Spleen (tissue), 13 donors: Measurements from ENCODE around the gene LYPLA2. TPM values are rescaled to one million over a fixed set of nuclear protein-coding genes. Genes with fewer than 3 reads are reported as not detected.
A peak's percentile ranks its signal among the peaks of the same experiment; 100 is the strongest.

Experiments used
- DNase-seq: peaks from one replicate; pipeline ENCODE4 v3.0.0-alpha.2; 2020
- H3K27ac ChIP-seq, 8 donors: fragments of 200-600 bp; sonication (generic) in 7 of 8; 1 replicate in 4 of 8; 2 replicates in 4 of 8; pipeline versions ENCODE4 v1.5.0 to v1.8.0; 2016 to 2021; ENCODE audit warnings: inconsistent platforms in 4 of 8, mild to moderate bottlenecking in 4 of 8, moderate library complexity in 1 of 8
- H3K27me3 ChIP-seq, 7 donors: fragments of 200-600 bp; sonication (generic) in 6 of 7; replicated peaks in 1 of 7; 1 replicate in 4 of 7; 2 replicates in 3 of 7; pipeline versions ENCODE4 v1.5.0 to v1.8.0; 2016 to 2021; ENCODE audit warnings: inconsistent platforms in 3 of 7, mild to moderate bottlenecking in 1 of 7
- H3K36me3 ChIP-seq, 6 donors: fragments of 200-600 bp; sonication (generic) in 5 of 6; 1 replicate in 4 of 6; 2 replicates in 2 of 6; pipeline versions ENCODE4 v1.5.0 to v1.8.0; 2016 to 2021; ENCODE audit warnings: inconsistent platforms in 2 of 6
- H3K4me1 ChIP-seq, 6 donors: fragments of 200-600 bp; sonication (generic) in 5 of 6; 1 replicate in 3 of 6; 2 replicates in 3 of 6; pipeline versions ENCODE4 v1.5.0 to v1.8.0; 2016 to 2021; ENCODE audit warnings: inconsistent platforms in 3 of 6
- H3K4me3 ChIP-seq, 8 donors: fragments of 200-600 bp; sonication (generic) in 7 of 8; 1 replicate in 4 of 8; 2 replicates in 4 of 8; pipeline versions ENCODE4 v1.5.0 to v1.8.0; 2016 to 2021; ENCODE audit warnings: inconsistent platforms in 4 of 8, mild to moderate bottlenecking in 4 of 8, moderate library complexity in 2 of 8
- H3K9me3 ChIP-seq, 8 donors: fragments of 200-600 bp; sonication (generic) in 7 of 8; 1 replicate in 4 of 8; 2 replicates in 4 of 8; pipeline versions ENCODE4 v1.5.0 to v1.8.0; 2016 to 2021; ENCODE audit warnings: inconsistent platforms in 4 of 8
- CTCF ChIP-seq, 11 experiments: fragments of 200-600 bp in 7 of 11; fragments of 450-650 bp in 4 of 11; sonication (generic) in 4 of 11; IDR thresholded peaks in 8 of 11; conservative IDR thresholded peaks in 3 of 11; 1 replicate in 7 of 11; 2 replicates in 4 of 11; pipeline versions ENCODE4 v1.4.0 to v1.8.0; 2016 to 2021; ENCODE audit warnings: antibody characterized with exemption in 11 of 11, inconsistent platforms in 4 of 11, mild to moderate bottlenecking in 1 of 11
- POLR2A ChIP-seq, 3 donors: fragments of 450-650 bp; IDR thresholded peaks; one replicate each; pipeline ENCODE4 v1.5.1; 2017; ENCODE audit warnings: antibody characterized with exemption in 3 of 3, mild to moderate bottlenecking in 1 of 3
- POLR2AphosphoS5 ChIP-seq, 3 donors: sonication (generic); formaldehyde crosslinking; IDR thresholded peaks; one replicate each; pipeline ENCODE4 v1.5.1; 2017; ENCODE audit warnings: antibody characterized with exemption in 3 of 3
- WGBS, 5 donors: extraction: QIAGEN DNeasy Blood & Tissue Kit in 3 of 5; methylation state at CpG; one replicate each; pipeline versions ENCODE4 v1.1.5 to v1.1.7; 2013 to 2018; 5-methylcytosine and 5-hydroxymethylcytosine counted together
- intact Hi-C: fragments of 100-400 bp; cut with DNase I; formaldehyde crosslinking; loops from one replicate; pipeline ENCODE4 v1.15.0; 2023; ENCODE audit warnings: low total_unique reads
- long read RNA-seq, 2 donors: transcript quantifications; one replicate each; lab custom pipeline, GENCODE V29; 2026
- polyA plus RNA-seq, 3 donors: library from polyadenylated mRNA; stranded (reverse); fragments of 200-250 nt; gene quantifications; one replicate each; pipeline ENCODE4 v1.2.1, GENCODE V29; 2013
- total RNA-seq, 7 donors: library from RNA; depleted of rRNA in 3 of 7; stranded (reverse); fragments of >200 nt in 3 of 7; fragmentation: NEBNext Ultra II Directional in 4 of 7; extraction: Animal tissue kit (Norgen Biotek cat#: 25700) in 4 of 7; gene quantifications; one replicate each; pipeline versions ENCODE4 v1.1.0 to v1.2.1, GENCODE V29; 2016 to 2021
- donor health status: healthy with polysubstance abuse.
- donor health status: DM: no; HTN: no; CAD: no; lungs with moderate emphysema.
- donor health status: DM: no; HTN: no; CAD: no.
- donor health status: Bipolar disorder and iron deficiency.
- donor health status: healthy.
- donor health status: DM: no; HTN: no; CAD: no.
- donor health status: DM: yes; HTN: yes; CAD: no.

Gene LYPLA2
- 10 to 100 TPM; 46.9 to 58.8 (median 55.4) TPM for total RNA-seq
- polyA plus RNA-seq, result 10 to 100 TPM; 54.5 to 87.5 (median 57.5) TPM
- long read RNA-seq, donor 1, transcript LYPLA2-205 (10 exons, 1,810 nt), result major isoform, 17 of 17 reads
- long read RNA-seq, donor 1, partial matches to known transcripts, result 0 of 17 reads
- long read RNA-seq, donor 1, other reads (novel, unspliced or antisense), result 0 of 17 reads
- long read RNA-seq, donor 2, transcript LYPLA2-205 (10 exons, 1,810 nt), result major isoform, 22 of 22 reads
- long read RNA-seq, donor 2, partial matches to known transcripts, result 0 of 22 reads
- long read RNA-seq, donor 2, other reads (novel, unspliced or antisense), result 0 of 22 reads

GRCh38 chr1:23790696-23791515 is at the start of gene LYPLA2:
Gene LYPLA2 (plus strand): TSS chr1:23791145. CDS start chr1:23792683, 1,538 bp downstream.
- peak within 1 kb of the TSS; percentile 63 to 87 (median 77) for H3K4me3 ChIP-seq
- DNase-seq, result peak; percentile 98
- H3K4me1 ChIP-seq, result peaks cover 16 to 57% (median 35%) of the 10 kb centered on the region in 6 donors
- H3K27ac ChIP-seq, result peak within 1 kb of the TSS; percentile 73 to 91 (median 86)
- no peaks in the 10 kb centered on the region for H3K9me3 ChIP-seq
- no peaks in the 10 kb centered on the region for H3K27me3 ChIP-seq
- TF ChIP-seq POLR2AphosphoS5 (IDR thresholded peaks at IDR 0.05) (peak; percentile 91 to 95 (median 93)), POLR2A (IDR thresholded peaks at IDR 0.05) (no peak), CTCF (IDR thresholded peaks at IDR 0.05 in 8 of 11, conservative IDR thresholded peaks at IDR 0.05 in 3 of 11) (no peak)
- intact Hi-C loops, result no loop called here
- WGBS, 5 donors, result 1 to 2% (median 1%) methylated on average over 33 to 47 of the region's 47 CpGs
- H3K36me3 ChIP-seq, result peaks cover 0 to 68% (median 47%) of the 10 kb centered on the region in 6 donors

- Histone ChIP-seq H3K27me3 (no peaks in the 10 kb centered on the region), H3K4me3 (no peak overlapping the region), H3K9me3 (no peaks in the 10 kb centered on the region), H3K27ac (no peak overlapping the region), H3K36me3 (peaks cover 0 to 11% (median 3%) of the 10 kb centered on the region in 6 donors), H3K4me1 (peaks cover 10 to 39% (median 36%) of the 10 kb centered on the region in 6 donors)
- intact Hi-C loops, result loop anchor here (10.0 kb wide), 1 partner anchor 47 kb away; the partner anchor contains the start of gene RPL11
- DNase-seq, result peak; percentile 17
- 90 to 95% (median 90%) methylated on average over 5 of the region's 5 CpGs for WGBS, 5 donors
- no peak for TF ChIP-seq POLR2A (IDR thresholded peaks at IDR 0.05)
- TF ChIP-seq CTCF (IDR thresholded peaks at IDR 0.05 in 8 of 11, conservative IDR thresholded peaks at IDR 0.05 in 3 of 11), result no peak
- TF ChIP-seq POLR2AphosphoS5 (IDR thresholded peaks at IDR 0.05), result no peak
Observed at GRCh38 chr1:23741609-23742008, 49.3 kb upstream of the LYPLA2 start.

GRCh38 chr1:23742670-23743286 is 48.2 kb upstream of the LYPLA2 start:
- no peak for DNase-seq
- intact Hi-C loops, result loop anchor here (10.0 kb wide), 1 partner anchor 48 kb away; the partner anchor contains the start of gene RPL11
- WGBS, 5 donors, result 9 to 22% (median 13%) methylated on average over 11 to 28 of the region's 28 CpGs
- TF ChIP-seq CTCF (IDR thresholded peaks at IDR 0.05 in 8 of 11, conservative IDR thresholded peaks at IDR 0.05 in 3 of 11), result no peak
- no peak for TF ChIP-seq POLR2AphosphoS5 (IDR thresholded peaks at IDR 0.05)
- TF ChIP-seq POLR2A (IDR thresholded peaks at IDR 0.05), result no peak
- H3K27ac ChIP-seq, result peak overlapping the region; percentile 89 to 98 (median 96)
- H3K4me1 ChIP-seq, result peaks cover 14 to 51% (median 46%) of the 10 kb centered on the region in 6 donors
- no peaks in the 10 kb centered on the region for H3K9me3 ChIP-seq
- peak overlapping the region; percentile 90 to 100 (median 98) for H3K4me3 ChIP-seq
- no peaks in the 10 kb centered on the region for H3K27me3 ChIP-seq
- peaks cover 0 to 21% (median 3%) of the 10 kb centered on the region in 6 donors for H3K36me3 ChIP-seq
